ENCODE data around the gene NRGN. TPM values are rescaled to one million over a fixed set of nuclear protein-coding genes. Genes with fewer than 3 reads are reported as not detected.
A peak's percentile ranks its signal among the peaks of the same experiment; 100 is the strongest.

NRGN gene
- total and polyA plus RNA-seq, 10 of the 15 experiments (the other 5 are each of a cell fraction or from before 2014, with no cell fraction given) = 0.36 to 3.2 (median 1.1) TPM; not detected in 2

- in situ Hi-C loops (cut with MboI) (no loop called here), intact Hi-C loops (cut with micrococcal nuclease; ENCODE audit: unreplicated experiment) (no loop called here)
- no peaks in the 10 kb centered on the region; a peak in 2 of 4 replicates for H3K27me3 ChIP-seq (replicated peaks in 1 of 2; ENCODE audit: control insufficient read depth in 2 of 2, insufficient read depth in 2 of 2, low read length in 1 of 2)
- no peak for FAIRE-seq
- H3K79me2 ChIP-seq (ENCODE audit: control insufficient read depth, insufficient read depth, low read length) = no peaks in the 10 kb centered on the region
- RAD21 ChIA-PET (ENCODE audit: unreplicated experiment) = interaction anchor here (0.6 to 2.0 kb wide), 9 partner anchors 8 to 68 kb away, joined by 3 to 7 read pairs (median 4); partner anchors contain the start of gene VSIG2
- H3K9me3 ChIP-seq (replicated peaks; ENCODE audit: control insufficient read depth, insufficient read depth, low read length) = no peaks in the 10 kb centered on the region
- H3K4me1 ChIP-seq (ENCODE audit: control insufficient read depth, insufficient read depth, low read length) = peaks cover 7% of the 10 kb centered on the region
- no TSS peak for BruUV-seq (replicated peaks)
- H3K4me2 ChIP-seq (ENCODE audit: control insufficient read depth, insufficient read depth) = peak overlapping the region; percentile 23; the same call in 1 of the 2 replicates
- H3K36me3 ChIP-seq (ENCODE audit: control insufficient read depth in 2 of 2, insufficient read depth in 2 of 2, low read length in 1 of 2) = no peaks in the 10 kb centered on the region
- SMC1A ChIA-PET (ENCODE audit: uncharacterized antibody, unreplicated experiment) = interaction anchor here (0.8 to 2.6 kb wide), 16 partner anchors 11 to 100 kb away, joined by 3 to 16 read pairs (median 5); partner anchors contain the start of genes SIAE and SPA17
- 23% methylated on average over 14 of the region's 14 CpGs for WGBS (ENCODE audit: insufficient coverage, insufficient replicate concordance, low lambda C conversion rate, missing lambda C conversion rate)
- no peaks in the 10 kb centered on the region for H4K20me1 ChIP-seq (ENCODE audit: control insufficient read depth, insufficient read depth)
- peak overlapping the region; percentile 7; the same call in 1 of the 2 replicates for H2AFZ ChIP-seq (ENCODE audit: control insufficient read depth, low read depth, low read length)
- POLR2A ChIA-PET = interaction anchor here (1.0 to 2.2 kb wide), 4 partner anchors 17 to 36 kb away, joined by 3 to 10 read pairs (median 4); no protein-coding TSS in a partner anchor
- H3K27ac ChIP-seq (ENCODE audit: control insufficient read depth, insufficient read depth) = no peak overlapping the region
- peak; percentile 41 for DNase-seq (ENCODE audit: low read depth, low spot score)
- CTCF ChIA-PET = interaction anchor here (0.8 to 4.1 kb wide), 12 partner anchors 9 to 81 kb away, joined by 3 to 36 read pairs (median 8); partner anchors contain the start of genes ESAM, NRGN, SIAE and SPA17
- no peak overlapping the region for H3K4me3 ChIP-seq
- H3K9ac ChIP-seq (ENCODE audit: control insufficient read depth, insufficient read depth, low read length) = no peak overlapping the region
- peak in 1 of 2 experiments; percentile 3; a peak in 1 of 4 replicates for TF ChIP-seq BHLHE40 (IDR thresholded peaks at IDR 0.05; ENCODE audit: borderline replicate concordance in 1 of 2, low read depth in 2 of 2, low read length in 1 of 2)
- 0 out of 2 replicates have a peak, but pooled peaks have one; percentile 17 for TF ChIP-seq MLLT1 (IDR thresholded peaks at IDR 0.05)
- peak; percentile 91 for TF ChIP-seq MEF2B (IDR thresholded peaks at IDR 0.05; ENCODE audit: partially characterized antibody, poor library complexity, severe bottlenecking)
- TF ChIP-seq USF1 (IDR thresholded peaks at IDR 0.05; ENCODE audit: borderline replicate concordance, extremely low read length, insufficient read depth, low read depth, low read length) = no peak
- no peak for TF ChIP-seq ZZZ3 (IDR thresholded peaks at IDR 0.05; ENCODE audit: control insufficient read depth, insufficient read length, low read depth)
- no peak for TF ChIP-seq MTA3 (IDR thresholded peaks at IDR 0.05; ENCODE audit: borderline replicate concordance, low read length)
- TF ChIP-seq IKZF2 (IDR thresholded peaks at IDR 0.05) = peak in 1 of 2 experiments; percentile 38; a peak in 1 of 4 replicates
- TF ChIP-seq IKZF1 (conservative IDR thresholded peaks at IDR 0.05) = peak; percentile 72
- peak; percentile 60; the same call in 1 of the 2 replicates for TF ChIP-seq CHD2 (IDR thresholded peaks at IDR 0.05; ENCODE audit: borderline replicate concordance, low read depth, low read length)
- TF ChIP-seq PKNOX1 (IDR thresholded peaks at IDR 0.05) = peak; percentile 48; the same call in 1 of the 2 replicates
- peak; percentile 95 for ATAC-seq
These were observed 14.6 kb upstream of the NRGN start for GRCh38 chr11:124724979-124725718.

All from GM12878 (cell line).